ENCODE results near the gene TMEM119. TPM values are rescaled to one million over a fixed set of nuclear protein-coding genes. Genes with fewer than 3 reads are reported as not detected.
A peak's percentile ranks its signal among the peaks of the same experiment; 100 is the strongest.

Gene TMEM119
- total and polyA plus RNA-seq, 2 of the 8 experiments (the other 6 are each of a cell fraction or from before 2014, with no cell fraction given): 0.35 to 0.61 TPM

DNA sequence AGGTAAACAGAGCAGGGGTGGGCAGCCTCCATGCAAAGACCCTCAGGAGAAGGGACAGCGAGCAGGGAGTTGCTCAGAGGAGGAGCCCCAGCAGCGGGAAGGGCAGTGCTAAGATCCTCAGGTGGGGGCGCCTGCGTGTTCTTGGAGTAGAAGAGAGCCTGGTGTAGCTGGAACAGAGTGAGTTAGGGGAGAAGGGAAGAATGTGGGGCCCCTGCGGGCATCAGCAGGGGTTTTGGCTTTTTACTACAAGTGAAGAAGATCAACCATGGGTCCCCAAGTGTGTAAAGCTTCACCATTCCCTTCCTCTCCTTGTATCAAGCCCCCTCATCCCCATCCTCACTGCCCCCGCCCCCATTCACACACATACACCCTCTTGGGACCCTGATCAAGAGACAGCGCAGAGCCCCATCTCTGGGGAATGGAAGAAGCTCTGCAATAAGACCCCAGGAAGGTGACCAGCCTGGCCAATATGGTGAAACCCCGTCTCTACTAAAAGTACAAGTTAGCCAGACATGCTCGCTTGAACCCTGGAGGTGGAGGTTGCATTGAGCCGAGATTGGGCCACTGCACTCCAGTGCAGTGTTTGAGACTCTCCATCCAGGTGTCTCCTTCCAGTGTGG is 10.2 kb upstream of the TMEM119 start:
- no peak for FAIRE-seq
- Histone ChIP-seq H3K4me3 (ENCODE audit: extremely low read depth in 1 of 4, insufficient read depth in 2 of 4, low read depth in 3 of 4, low read length in 4 of 4) (no peak overlapping the region), H3K18ac (ENCODE audit: extremely low read depth, low read length) (no peak overlapping the region), H4K8ac (ENCODE audit: extremely low read depth, insufficient read depth, low read length) (no peak overlapping the region), H2AK5ac (ENCODE audit: low read depth, low read length) (no peak overlapping the region), H3K4ac (replicated peaks; ENCODE audit: insufficient read length, low read depth, low read length) (no peak overlapping the region), H3K23ac (ENCODE audit: insufficient read length) (no peak overlapping the region), H3K4me1 (replicated peaks in 1 of 4; ENCODE audit: control insufficient read depth in 3 of 4, insufficient read depth in 4 of 4, low read length in 3 of 4) (peaks cover 0 to 9% (median 0%) of the 10 kb centered on the region in 4 experiments; a peak in 3 of 7 replicates), H3K9me3 (ENCODE audit: insufficient read depth in 2 of 2, low read depth in 1 of 2, low read length in 1 of 2) (no peaks in the 10 kb centered on the region), H3K36me3 (ENCODE audit: control insufficient read depth in 2 of 4, insufficient read depth in 4 of 4, low read length in 3 of 4) (no peaks in the 10 kb centered on the region), H2BK20ac (ENCODE audit: low read length) (0 out of 2 replicates have a peak overlapping the region, but pooled peaks have one; percentile 18), H3K27ac (ENCODE audit: low read depth, low read length) (no peak overlapping the region), H3K27me3 (replicated peaks in 1 of 4; ENCODE audit: control insufficient read depth in 3 of 4, extremely low read depth in 1 of 4, insufficient read depth in 3 of 4, low read length in 3 of 4) (no peaks in the 10 kb centered on the region), H3K56ac (replicated peaks; ENCODE audit: insufficient read length, low read depth, low read length) (no peak overlapping the region), H4K91ac (replicated peaks; ENCODE audit: insufficient read length, low read length) (no peak overlapping the region), H2BK120ac (replicated peaks; ENCODE audit: low read depth, low read length) (no peak overlapping the region), H3K14ac (ENCODE audit: insufficient read length) (no peak overlapping the region), H3K9ac (replicated peaks in 1 of 4; ENCODE audit: extremely low read depth in 1 of 4, low read depth in 3 of 4, low read length in 3 of 4) (no peak overlapping the region), H4K20me1 (replicated peaks in 1 of 2; ENCODE audit: control insufficient read depth in 1 of 2, insufficient read depth in 2 of 2, low read length in 2 of 2) (no peaks in the 10 kb centered on the region), H3K23me2 (ENCODE audit: low read depth, low read length) (peaks cover 9% of the 10 kb centered on the region; the same call in 1 of the 2 replicates), H3K4me2 (ENCODE audit: insufficient read depth in 1 of 2, low read depth in 2 of 2, low read length in 2 of 2) (no peak overlapping the region), H3K79me2 (ENCODE audit: control insufficient read depth in 1 of 2, insufficient read depth in 2 of 2, low read length in 2 of 2) (no peaks in the 10 kb centered on the region), H4K5ac (ENCODE audit: insufficient read length, low read depth, low read length) (no peak overlapping the region), H2BK12ac (ENCODE audit: low read depth, low read length) (no peak overlapping the region), H2AFZ (ENCODE audit: low read length) (no peak overlapping the region), H3K79me1 (ENCODE audit: low read depth, low read length) (no peaks in the 10 kb centered on the region), H2BK5ac (ENCODE audit: low read depth, low read length) (no peak overlapping the region), H2BK15ac (ENCODE audit: low read length) (peak overlapping the region; percentile 46; the same call in 1 of the 2 replicates)
- POLR2A ChIA-PET (ENCODE audit: partially characterized antibody): interaction anchor here (0.6 to 1.4 kb wide), 7 partner anchors 10 to 159 kb away, joined by 3 to 4 read pairs (median 3); partner anchors contain the start of genes ISCU and TMEM119
- 77% methylated on average over 10 of the region's 10 CpGs; no CpG with 5 or more reads in 1 of the 2 experiments for WGBS, 2 experiments (ENCODE audit: extremely low coverage in 1 of 2, insufficient coverage in 1 of 2, insufficient read length in 1 of 2, insufficient replicate concordance in 2 of 2, low coverage in 1 of 2, low lambda C conversion rate in 2 of 2, missing lambda C conversion rate in 1 of 2)
- DNase-seq (ENCODE audit: low read depth in 1 of 2, low spot score in 2 of 2): no peak
- TF ChIP-seq MAFK (IDR thresholded peaks at IDR 0.05; ENCODE audit: low read depth, low read length): no peak
- TF ChIP-seq, protein P1, sequence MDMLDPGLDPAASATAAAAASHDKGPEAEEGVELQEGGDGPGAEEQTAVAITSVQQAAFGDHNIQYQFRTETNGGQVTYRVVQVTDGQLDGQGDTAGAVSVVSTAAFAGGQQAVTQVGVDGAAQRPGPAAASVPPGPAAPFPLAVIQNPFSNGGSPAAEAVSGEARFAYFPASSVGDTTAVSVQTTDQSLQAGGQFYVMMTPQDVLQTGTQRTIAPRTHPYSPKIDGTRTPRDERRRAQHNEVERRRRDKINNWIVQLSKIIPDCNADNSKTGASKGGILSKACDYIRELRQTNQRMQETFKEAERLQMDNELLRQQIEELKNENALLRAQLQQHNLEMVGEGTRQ (IDR thresholded peaks at IDR 0.05; ENCODE audit: low read length): no peak
- CTCF ChIA-PET (ENCODE audit: partially characterized antibody): interaction anchor here (1.0 to 22.5 kb wide), 7 partner anchors 10 to 196 kb away, joined by 3 to 523 read pairs (median 3); partner anchors contain the start of genes ISCU, SART3 and TMEM119
